ENCODE data around the gene POTEF.
"Not testable (repeated sequence)": the region's sequence is repeated elsewhere in the genome, so short reads cannot be mapped to it uniquely, and the experiment has no call there.

The POTEF gene

GRCh38 chr2:130138326-130138725 lies 9.3 kb upstream of the POTEF start:
- in situ Hi-C loops (cut with HindIII; ENCODE audit: low pct_ligation_motif_present, low pct_unique_long_range_greater_than_20kb, low sequenced_read_pairs); DNase-seq: not testable (repeated sequence)

- in situ Hi-C loops (cut with HindIII; ENCODE audit: low pct_ligation_motif_present, low pct_unique_long_range_greater_than_20kb, low sequenced_read_pairs), result not testable (repeated sequence)
Observed at GRCh38 chr2:130137118-130137517, 8.1 kb upstream of the POTEF start.

GRCh38 chr2:130136546-130136945 lies 7.5 kb upstream of the POTEF start:
- in situ Hi-C loops (cut with HindIII; ENCODE audit: low pct_ligation_motif_present, low pct_unique_long_range_greater_than_20kb, low sequenced_read_pairs); DNase-seq: not testable (repeated sequence)

More at GRCh38 chr2:130137118-130137517, 8.1 kb upstream of the POTEF start:
- not testable (repeated sequence) for DNase-seq

- in situ Hi-C loops (cut with HindIII; ENCODE audit: low pct_ligation_motif_present, low pct_unique_long_range_greater_than_20kb, low sequenced_read_pairs), result no loop called here
- DNase-seq, result no peak
Observed at GRCh38 chr2:130135692-130136541, 6.9 kb upstream of the POTEF start.

- in situ Hi-C loops (cut with HindIII; ENCODE audit: low pct_ligation_motif_present, low pct_unique_long_range_greater_than_20kb, low sequenced_read_pairs); DNase-seq: not testable (repeated sequence)
Observed at GRCh38 chr2:130128464-130128863, 558 bp downstream of the POTEF start.

GRCh38 chr2:130127726-130128125 lies 1.3 kb downstream of the POTEF start:
- DNase-seq; in situ Hi-C loops (cut with HindIII; ENCODE audit: low pct_ligation_motif_present, low pct_unique_long_range_greater_than_20kb, low sequenced_read_pairs): not testable (repeated sequence)

GRCh38 chr2:130120924-130121323 lies 8.1 kb downstream of the POTEF start:
- DNase-seq; in situ Hi-C loops (cut with HindIII; ENCODE audit: low pct_ligation_motif_present, low pct_unique_long_range_greater_than_20kb, low sequenced_read_pairs): not testable (repeated sequence)

- DNase-seq, result not testable (repeated sequence)
Observed at GRCh38 chr2:130102597-130103363, 26.2 kb downstream of the POTEF start.

GRCh38 chr2:130062645-130063044 lies 66.4 kb downstream of the POTEF start:
- DNase-seq, result not testable (repeated sequence)

More at GRCh38 chr2:130102597-130103363, 26.2 kb downstream of the POTEF start:
- in situ Hi-C loops (cut with HindIII; ENCODE audit: low pct_ligation_motif_present, low pct_unique_long_range_greater_than_20kb, low sequenced_read_pairs), result not testable (repeated sequence)

GRCh38 chr2:130059982-130060381 lies 69.0 kb downstream of the POTEF start:
- DNase-seq; in situ Hi-C loops (cut with HindIII; ENCODE audit: low pct_ligation_motif_present, low pct_unique_long_range_greater_than_20kb, low sequenced_read_pairs): not testable (repeated sequence)

More at GRCh38 chr2:130062645-130063044, 66.4 kb downstream of the POTEF start:
- in situ Hi-C loops (cut with HindIII; ENCODE audit: low pct_ligation_motif_present, low pct_unique_long_range_greater_than_20kb, low sequenced_read_pairs), result not testable (repeated sequence)

GRCh38 chr2:130056336-130056735 lies 72.7 kb downstream of the POTEF start:
- in situ Hi-C loops (cut with HindIII; ENCODE audit: low pct_ligation_motif_present, low pct_unique_long_range_greater_than_20kb, low sequenced_read_pairs); DNase-seq: not testable (repeated sequence)

GRCh38 chr2:130053217-130053911 lies 75.7 kb downstream of the POTEF start:
- in situ Hi-C loops (cut with HindIII; ENCODE audit: low pct_ligation_motif_present, low pct_unique_long_range_greater_than_20kb, low sequenced_read_pairs); DNase-seq: not testable (repeated sequence)

- DNase-seq; in situ Hi-C loops (cut with HindIII; ENCODE audit: low pct_ligation_motif_present, low pct_unique_long_range_greater_than_20kb, low sequenced_read_pairs): not testable (repeated sequence)
Observed at GRCh38 chr2:130052376-130052775, 76.6 kb downstream of the POTEF start.

- DNase-seq; in situ Hi-C loops (cut with HindIII; ENCODE audit: low pct_ligation_motif_present, low pct_unique_long_range_greater_than_20kb, low sequenced_read_pairs): not testable (repeated sequence)
Observed at GRCh38 chr2:130048422-130048821, 80.6 kb downstream of the POTEF start.

GRCh38 chr2:130038265-130038603 lies 90.8 kb downstream of the POTEF start:
- DNase-seq; in situ Hi-C loops (cut with HindIII; ENCODE audit: low pct_ligation_motif_present, low pct_unique_long_range_greater_than_20kb, low sequenced_read_pairs): not testable (repeated sequence)

GRCh38 chr2:130025931-130026330 lies 103.1 kb downstream of the POTEF start:
- peak; percentile 35 for DNase-seq
- in situ Hi-C loops (cut with HindIII; ENCODE audit: low pct_ligation_motif_present, low pct_unique_long_range_greater_than_20kb, low sequenced_read_pairs), result not testable (repeated sequence)

All from ACHN (cell line).